ENCODE measurements around the gene APBA1.

The APBA1 gene

DNA sequence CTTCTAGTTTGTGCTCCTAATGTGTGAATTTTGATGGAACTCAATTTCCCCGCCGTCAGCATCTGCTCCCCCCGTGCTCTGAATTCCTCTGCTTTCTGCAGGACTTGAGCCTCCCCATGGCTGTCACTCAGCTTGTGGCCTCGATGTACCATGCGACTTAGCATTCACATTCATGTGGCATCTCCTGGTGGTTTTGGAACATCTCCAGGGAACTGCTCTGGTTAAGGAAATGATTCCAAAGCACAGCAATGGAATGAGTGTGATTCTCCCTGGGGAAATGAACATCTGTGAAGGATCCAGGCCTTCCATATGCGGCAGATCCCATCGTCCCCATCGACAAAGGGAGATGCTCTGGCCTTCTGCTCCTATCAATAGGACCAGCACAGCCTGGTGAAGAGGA is 228.2 kb downstream of the APBA1 start:
- TF ChIP-seq, protein P1, sequence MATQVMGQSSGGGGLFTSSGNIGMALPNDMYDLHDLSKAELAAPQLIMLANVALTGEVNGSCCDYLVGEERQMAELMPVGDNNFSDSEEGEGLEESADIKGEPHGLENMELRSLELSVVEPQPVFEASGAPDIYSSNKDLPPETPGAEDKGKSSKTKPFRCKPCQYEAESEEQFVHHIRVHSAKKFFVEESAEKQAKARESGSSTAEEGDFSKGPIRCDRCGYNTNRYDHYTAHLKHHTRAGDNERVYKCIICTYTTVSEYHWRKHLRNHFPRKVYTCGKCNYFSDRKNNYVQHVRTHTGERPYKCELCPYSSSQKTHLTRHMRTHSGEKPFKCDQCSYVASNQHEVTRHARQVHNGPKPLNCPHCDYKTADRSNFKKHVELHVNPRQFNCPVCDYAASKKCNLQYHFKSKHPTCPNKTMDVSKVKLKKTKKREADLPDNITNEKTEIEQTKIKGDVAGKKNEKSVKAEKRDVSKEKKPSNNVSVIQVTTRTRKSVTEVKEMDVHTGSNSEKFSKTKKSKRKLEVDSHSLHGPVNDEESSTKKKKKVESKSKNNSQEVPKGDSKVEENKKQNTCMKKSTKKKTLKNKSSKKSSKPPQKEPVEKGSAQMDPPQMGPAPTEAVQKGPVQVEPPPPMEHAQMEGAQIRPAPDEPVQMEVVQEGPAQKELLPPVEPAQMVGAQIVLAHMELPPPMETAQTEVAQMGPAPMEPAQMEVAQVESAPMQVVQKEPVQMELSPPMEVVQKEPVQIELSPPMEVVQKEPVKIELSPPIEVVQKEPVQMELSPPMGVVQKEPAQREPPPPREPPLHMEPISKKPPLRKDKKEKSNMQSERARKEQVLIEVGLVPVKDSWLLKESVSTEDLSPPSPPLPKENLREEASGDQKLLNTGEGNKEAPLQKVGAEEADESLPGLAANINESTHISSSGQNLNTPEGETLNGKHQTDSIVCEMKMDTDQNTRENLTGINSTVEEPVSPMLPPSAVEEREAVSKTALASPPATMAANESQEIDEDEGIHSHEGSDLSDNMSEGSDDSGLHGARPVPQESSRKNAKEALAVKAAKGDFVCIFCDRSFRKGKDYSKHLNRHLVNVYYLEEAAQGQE (IDR thresholded peaks at IDR 0.05; ENCODE audit: insufficient read depth in 1 of 2, low read depth in 2 of 2, low read length in 2 of 2), result no peak
- TF ChIP-seq SIN3A (IDR thresholded peaks at IDR 0.05; ENCODE audit: borderline replicate concordance, insufficient read depth, low read length), result no peak
- TF ChIP-seq TAF1 (IDR thresholded peaks at IDR 0.05; ENCODE audit: borderline replicate concordance, insufficient read depth, low read length), result no peak
- TF ChIP-seq POLR2AphosphoS5 (IDR thresholded peaks at IDR 0.05; ENCODE audit: low read depth, low read length), result no peak
- no peak for TF ChIP-seq FOXP2 (optimal IDR thresholded peaks at IDR 0.05; ENCODE audit: borderline replicate concordance, extremely low read depth, extremely low read length, insufficient read depth)

DNA sequence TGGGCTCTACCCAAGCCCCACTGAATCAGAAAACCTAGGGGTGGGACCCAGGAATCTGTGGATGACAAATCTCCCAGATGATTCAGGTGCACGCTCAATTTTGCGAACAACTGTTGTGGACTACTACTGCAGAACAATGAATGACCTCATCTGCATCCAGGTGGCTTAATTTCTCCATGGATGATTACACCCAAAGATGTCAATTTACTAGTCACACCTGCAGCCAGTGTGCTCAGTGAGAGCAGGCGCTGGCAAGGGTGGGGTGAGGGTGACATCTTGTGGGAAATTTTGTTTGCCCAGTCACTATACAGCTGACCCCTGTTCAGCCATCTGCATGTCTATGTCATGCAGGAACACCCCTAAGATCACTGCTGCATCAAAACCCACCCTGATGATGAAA is 229.0 kb downstream of the APBA1 start:
- TF ChIP-seq FOXP2 (optimal IDR thresholded peaks at IDR 0.05; ENCODE audit: borderline replicate concordance, extremely low read depth, extremely low read length, insufficient read depth) (no peak), POLR2AphosphoS5 (IDR thresholded peaks at IDR 0.05; ENCODE audit: low read depth, low read length) (no peak), SIN3A (IDR thresholded peaks at IDR 0.05; ENCODE audit: borderline replicate concordance, insufficient read depth, low read length) (no peak), TAF1 (IDR thresholded peaks at IDR 0.05; ENCODE audit: borderline replicate concordance, insufficient read depth, low read length) (no peak)

DNA sequence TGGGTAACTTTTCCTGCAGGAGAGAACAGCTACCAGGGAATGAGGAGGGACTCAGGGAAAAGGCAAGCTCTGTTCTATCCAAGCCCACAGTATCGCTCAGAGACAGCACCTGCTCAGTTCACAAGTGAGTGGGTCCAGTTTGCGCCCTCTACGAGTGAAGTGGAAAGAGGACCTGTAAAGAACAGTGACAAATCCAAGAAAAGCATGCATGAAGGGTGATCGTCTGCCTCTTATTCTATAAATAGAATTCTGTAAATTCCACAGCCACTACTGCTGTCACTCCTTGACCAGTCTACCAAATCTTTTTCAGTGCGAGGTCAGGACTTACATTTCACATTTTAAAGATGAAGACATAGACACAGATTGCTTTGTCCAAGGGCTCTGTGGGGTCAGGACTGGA is 229.7 kb downstream of the APBA1 start:
- TF ChIP-seq, protein P1 (IDR thresholded peaks at IDR 0.05; ENCODE audit: insufficient read depth in 1 of 2, low read depth in 2 of 2, low read length in 2 of 2), result no peak
- no peak for TF ChIP-seq FOXP2 (optimal IDR thresholded peaks at IDR 0.05; ENCODE audit: borderline replicate concordance, extremely low read depth, extremely low read length, insufficient read depth)
- no peak for TF ChIP-seq SIN3A (IDR thresholded peaks at IDR 0.05; ENCODE audit: borderline replicate concordance, insufficient read depth, low read length)
- TF ChIP-seq POLR2AphosphoS5 (IDR thresholded peaks at IDR 0.05; ENCODE audit: low read depth, low read length), result no peak
- TF ChIP-seq TAF1 (IDR thresholded peaks at IDR 0.05; ENCODE audit: borderline replicate concordance, insufficient read depth, low read length), result no peak

DNA sequence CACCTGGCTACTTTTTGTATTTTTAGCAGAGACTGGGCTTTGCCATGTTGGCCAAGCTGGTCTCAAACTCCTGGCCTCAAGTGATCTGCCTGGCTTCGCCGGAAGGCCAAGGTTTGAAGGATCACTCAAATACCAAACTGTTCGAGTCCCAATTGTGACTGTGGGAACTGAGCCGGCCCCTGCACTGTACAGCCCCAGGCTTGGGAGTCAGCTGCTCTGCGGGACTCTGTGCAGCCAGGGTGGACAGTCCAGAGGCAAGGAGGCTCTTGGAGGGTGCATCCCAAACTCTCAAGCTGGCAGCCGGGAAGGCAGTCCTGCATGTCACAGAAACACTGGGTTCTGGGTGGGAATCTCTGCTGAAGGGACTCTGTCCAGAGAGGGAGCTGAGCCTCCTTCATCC is 238.2 kb downstream of the APBA1 start:
- TF ChIP-seq POLR2AphosphoS5 (IDR thresholded peaks at IDR 0.05; ENCODE audit: low read depth, low read length) (no peak), FOXP2 (optimal IDR thresholded peaks at IDR 0.05; ENCODE audit: borderline replicate concordance, extremely low read depth, extremely low read length, insufficient read depth) (no peak), TAF1 (IDR thresholded peaks at IDR 0.05; ENCODE audit: borderline replicate concordance, insufficient read depth, low read length) (no peak), SIN3A (IDR thresholded peaks at IDR 0.05; ENCODE audit: borderline replicate concordance, insufficient read depth, low read length) (no peak)
- TF ChIP-seq, protein P1 (IDR thresholded peaks at IDR 0.05; ENCODE audit: insufficient read depth in 1 of 2, low read depth in 2 of 2, low read length in 2 of 2), result no peak

DNA sequence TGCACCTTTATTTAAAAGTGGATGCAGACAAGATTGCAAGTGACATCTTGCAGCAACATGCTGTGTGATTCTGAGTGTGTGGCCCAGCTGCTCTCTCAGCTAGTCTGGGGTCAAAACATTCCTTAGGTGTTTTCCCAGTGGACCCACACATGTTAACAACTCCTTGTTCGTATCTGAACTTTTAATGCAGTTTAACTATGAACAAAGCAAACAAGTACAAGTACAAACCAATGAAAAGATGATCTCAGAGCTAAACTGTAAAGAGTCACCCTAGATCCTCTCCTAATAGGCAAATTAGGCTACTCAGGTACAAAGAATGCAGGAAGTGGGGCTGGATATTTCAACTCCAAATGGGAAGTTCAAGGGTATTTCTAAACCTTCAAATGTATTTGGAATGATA is 238.8 kb downstream of the APBA1 start:
- TF ChIP-seq FOXP2 (optimal IDR thresholded peaks at IDR 0.05; ENCODE audit: borderline replicate concordance, extremely low read depth, extremely low read length, insufficient read depth) (no peak), TAF1 (IDR thresholded peaks at IDR 0.05; ENCODE audit: borderline replicate concordance, insufficient read depth, low read length) (no peak), SIN3A (IDR thresholded peaks at IDR 0.05; ENCODE audit: borderline replicate concordance, insufficient read depth, low read length) (no peak), POLR2AphosphoS5 (IDR thresholded peaks at IDR 0.05; ENCODE audit: low read depth, low read length) (no peak)
- TF ChIP-seq, protein P1 (IDR thresholded peaks at IDR 0.05; ENCODE audit: insufficient read depth in 1 of 2, low read depth in 2 of 2, low read length in 2 of 2), result no peak

All from PFSK-1 (cell line).